Measurements from ENCODE around the gene ETV1.

DNA sequence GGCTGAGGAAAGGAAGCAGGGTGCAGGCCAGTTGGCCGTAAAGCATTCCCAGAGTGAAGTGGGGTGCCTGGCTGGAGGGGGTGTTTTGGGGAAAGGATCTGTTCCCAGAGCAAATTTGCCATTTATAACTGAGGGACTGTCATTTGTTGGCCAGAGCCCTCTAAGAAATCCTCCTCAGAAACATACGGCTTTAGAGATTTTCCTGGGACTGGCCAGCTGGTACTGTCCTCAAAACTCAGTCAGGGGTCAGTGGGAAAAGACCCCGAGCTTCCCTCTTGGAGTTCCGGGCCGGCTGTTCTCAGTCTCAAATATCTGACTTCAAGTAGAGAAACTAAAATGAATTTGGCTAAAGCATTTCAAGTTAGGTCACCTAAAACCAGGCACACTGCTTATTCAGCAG lies 55.9 kb downstream of the ETV1 start:
- TF ChIP-seq, protein P1, sequence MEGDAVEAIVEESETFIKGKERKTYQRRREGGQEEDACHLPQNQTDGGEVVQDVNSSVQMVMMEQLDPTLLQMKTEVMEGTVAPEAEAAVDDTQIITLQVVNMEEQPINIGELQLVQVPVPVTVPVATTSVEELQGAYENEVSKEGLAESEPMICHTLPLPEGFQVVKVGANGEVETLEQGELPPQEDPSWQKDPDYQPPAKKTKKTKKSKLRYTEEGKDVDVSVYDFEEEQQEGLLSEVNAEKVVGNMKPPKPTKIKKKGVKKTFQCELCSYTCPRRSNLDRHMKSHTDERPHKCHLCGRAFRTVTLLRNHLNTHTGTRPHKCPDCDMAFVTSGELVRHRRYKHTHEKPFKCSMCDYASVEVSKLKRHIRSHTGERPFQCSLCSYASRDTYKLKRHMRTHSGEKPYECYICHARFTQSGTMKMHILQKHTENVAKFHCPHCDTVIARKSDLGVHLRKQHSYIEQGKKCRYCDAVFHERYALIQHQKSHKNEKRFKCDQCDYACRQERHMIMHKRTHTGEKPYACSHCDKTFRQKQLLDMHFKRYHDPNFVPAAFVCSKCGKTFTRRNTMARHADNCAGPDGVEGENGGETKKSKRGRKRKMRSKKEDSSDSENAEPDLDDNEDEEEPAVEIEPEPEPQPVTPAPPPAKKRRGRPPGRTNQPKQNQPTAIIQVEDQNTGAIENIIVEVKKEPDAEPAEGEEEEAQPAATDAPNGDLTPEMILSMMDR (IDR thresholded peaks at IDR 0.05): no peak
- no peak for TF ChIP-seq POLR2A (IDR thresholded peaks at IDR 0.05)
